HG03095 (cell line): ENCODE results near the gene PPIC.
A peak's percentile ranks its signal among the peaks of the same experiment; 100 is the strongest.
"Not testable (repeated sequence)": the region's sequence is repeated elsewhere in the genome, so short reads cannot be mapped to it uniquely, and the experiment has no call there.

Experiments
- ATAC-seq: cut with Tn5 transposase; IDR thresholded peaks from one replicate; pipeline ENCODE4 v1.9.1; 2021; ENCODE audit warnings: moderate library complexity; ENCODE audit not compliant: unreplicated experiment

The PPIC gene

DNA sequence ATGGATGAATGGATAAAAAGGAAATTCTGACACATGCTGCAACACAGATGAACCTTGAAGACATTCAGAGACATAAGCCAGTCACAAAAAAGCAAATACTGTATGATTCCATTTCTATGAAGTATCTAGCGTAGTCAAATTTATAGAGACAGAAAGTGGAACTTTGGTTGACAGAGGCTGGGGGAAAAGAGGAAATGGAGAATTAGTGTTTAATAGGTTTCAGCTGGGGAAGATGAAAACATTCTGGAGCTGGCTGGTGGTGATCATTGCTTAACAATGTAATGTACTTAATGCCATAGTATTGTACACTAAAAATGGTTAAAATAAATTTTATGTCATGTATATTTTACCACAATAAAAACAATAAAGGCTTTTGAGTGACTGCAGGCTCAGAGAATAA lies 24.2 kb downstream of the PPIC start:
- no peak for ATAC-seq

DNA sequence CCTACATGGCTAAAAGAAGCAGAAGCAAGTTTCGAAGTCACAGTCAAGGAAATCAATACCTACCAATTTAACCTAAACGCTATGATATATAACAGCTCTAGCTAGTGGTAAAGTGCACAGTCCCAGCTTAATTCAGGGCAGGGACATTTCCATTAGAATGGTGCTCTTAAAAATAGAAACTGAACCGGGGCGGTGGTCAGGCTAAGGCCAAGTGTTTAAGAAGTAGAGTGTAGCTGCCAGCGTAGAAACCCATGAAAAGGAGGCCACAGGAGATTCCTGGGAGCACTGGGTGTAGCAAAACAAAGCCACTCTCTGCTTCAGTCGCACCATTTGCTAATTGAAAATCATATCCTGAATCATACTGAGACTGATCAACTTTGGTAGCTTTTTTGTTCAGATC lies 28.8 kb downstream of the PPIC start:
- ATAC-seq, result no peak

GRCh38 chr5:123007182-123007581 lies 29.3 kb downstream of the PPIC start:
- ATAC-seq, result no peak

DNA sequence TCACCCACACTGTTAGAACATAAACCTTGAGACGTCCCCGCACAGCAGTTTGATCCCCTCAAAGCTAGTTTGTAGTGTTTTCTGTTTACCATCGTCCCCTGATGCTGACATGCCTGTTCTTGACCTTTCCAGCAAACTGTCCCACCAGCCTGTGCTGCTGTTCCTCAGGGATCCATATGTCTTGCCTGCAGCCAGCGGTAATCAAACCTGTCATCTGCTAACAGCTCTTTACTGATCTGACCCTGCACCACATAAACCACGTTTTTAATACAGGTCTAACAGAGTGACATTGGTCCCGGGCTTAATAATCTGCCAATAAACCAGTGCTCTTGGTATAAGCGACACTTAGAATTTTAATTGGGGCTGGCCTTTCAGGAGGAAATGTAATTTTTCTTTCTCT lies 34.7 kb downstream of the PPIC start:
- no peak for ATAC-seq

DNA sequence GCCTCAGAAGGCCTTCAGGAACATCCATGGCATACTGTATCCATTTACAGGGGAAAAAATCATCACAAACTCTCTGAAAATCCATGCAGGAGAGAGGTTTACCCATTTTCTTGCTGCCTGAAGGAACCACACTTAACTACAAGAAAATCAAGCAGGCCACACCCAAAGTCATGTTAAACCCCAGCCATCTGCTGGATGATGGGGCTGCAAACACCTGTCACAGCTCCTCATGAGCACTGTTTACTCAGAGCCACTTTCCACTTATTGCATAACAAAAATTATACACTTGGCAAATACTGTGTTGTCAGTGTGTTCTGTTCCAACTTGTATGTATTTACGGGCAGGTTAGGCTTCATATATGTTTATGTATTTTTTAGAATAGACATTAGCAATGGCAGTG lies 35.8 kb downstream of the PPIC start:
- ATAC-seq, result no peak

DNA sequence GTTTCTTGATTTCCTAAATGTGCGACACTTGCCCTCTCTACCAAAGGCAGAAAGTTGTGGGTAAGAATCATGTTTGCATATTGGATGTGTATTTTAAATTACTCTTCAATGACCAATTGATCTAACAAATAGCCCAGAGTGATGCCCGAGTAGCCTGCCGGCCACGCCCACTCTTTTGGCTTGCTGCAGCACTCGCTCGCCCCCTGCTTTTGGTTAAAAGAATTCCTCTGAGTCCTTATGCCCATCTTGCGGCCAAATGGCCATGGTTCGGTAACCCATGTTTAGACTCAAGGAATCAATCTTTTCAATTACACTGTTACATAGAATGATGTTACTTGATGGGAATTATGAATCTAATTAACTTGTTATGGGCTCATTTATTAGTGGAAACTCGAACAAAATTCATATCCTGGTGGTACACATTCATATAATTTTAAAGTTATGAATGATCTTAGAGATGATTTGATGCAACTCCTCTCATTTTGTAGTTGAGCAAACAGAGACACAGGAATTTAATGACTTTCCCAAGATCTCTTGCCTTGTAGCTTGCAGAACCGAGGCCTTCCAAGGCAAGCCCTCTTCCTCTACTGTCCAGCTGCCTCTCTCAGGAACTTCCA lies 36.5 kb downstream of the PPIC start:
- ATAC-seq, result peak; percentile 91

DNA sequence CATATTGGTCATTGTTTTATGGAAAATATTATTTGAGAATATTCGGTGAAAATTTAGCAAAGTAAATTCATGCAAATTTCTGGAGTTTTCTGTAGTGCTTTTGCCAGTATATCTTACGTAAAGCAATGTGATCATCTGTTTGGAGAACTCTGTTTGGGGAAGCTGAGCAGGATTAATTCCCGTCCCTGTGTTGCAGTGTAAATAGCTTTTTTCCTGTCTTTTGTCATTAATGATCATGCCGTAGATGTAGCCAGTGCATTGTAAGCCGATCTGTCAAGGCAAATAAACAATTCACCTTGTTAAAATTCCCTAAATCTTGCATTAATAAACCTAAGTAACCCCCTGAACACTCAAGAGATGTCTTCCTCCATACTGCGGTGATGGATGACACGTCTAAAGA lies 39.2 kb downstream of the PPIC start:
- ATAC-seq, result no peak

GRCh38 chr5:122996091-122996490 lies 40.4 kb downstream of the PPIC start:
- no peak for ATAC-seq

DNA sequence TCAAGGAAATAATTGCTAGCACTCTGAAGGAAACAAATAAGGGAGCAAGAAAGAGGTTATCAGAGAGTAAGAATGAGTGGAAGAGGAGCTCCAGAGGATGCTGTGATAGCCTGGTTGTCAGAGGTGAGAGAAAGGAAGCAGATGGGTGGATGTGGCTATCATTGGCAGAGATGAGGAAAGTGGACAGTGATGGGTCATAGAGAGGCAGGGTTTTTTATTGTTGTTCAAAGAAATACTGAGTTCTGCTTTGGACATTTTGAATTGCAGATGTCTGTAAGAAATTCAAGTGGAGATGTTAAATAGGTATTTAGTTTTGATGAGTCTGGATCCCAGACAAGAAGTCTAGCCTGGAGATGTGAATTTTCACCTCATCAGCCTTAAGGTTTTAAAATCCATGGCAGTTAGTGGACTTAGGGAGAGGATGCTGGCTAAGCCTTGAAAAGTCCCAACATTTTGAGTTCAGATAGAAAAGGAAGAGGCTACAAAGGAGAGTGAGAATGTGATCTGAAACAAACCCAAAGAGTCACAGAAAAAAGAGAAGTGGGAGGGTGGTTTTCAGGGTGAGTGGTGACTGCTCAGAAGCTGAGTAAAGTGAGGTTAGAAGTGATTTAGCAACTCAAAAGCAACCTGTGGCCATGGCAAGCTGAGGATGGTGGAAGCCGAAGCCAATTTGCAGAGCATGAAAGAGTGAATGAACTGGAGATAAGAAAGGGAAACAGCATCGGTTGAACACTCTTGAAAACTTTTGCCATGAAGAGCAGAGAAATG lies 50.4 kb downstream of the PPIC start:
- peak; percentile 94 for ATAC-seq

GRCh38 chr5:122985006-122985700 lies 51.4 kb downstream of the PPIC start:
- ATAC-seq, result no peak

GRCh38 chr5:122984425-122984824 lies 52.1 kb downstream of the PPIC start:
- no peak for ATAC-seq

- ATAC-seq, result no peak
These were observed 54.1 kb downstream of the PPIC start for GRCh38 chr5:122982376-122982775.

DNA sequence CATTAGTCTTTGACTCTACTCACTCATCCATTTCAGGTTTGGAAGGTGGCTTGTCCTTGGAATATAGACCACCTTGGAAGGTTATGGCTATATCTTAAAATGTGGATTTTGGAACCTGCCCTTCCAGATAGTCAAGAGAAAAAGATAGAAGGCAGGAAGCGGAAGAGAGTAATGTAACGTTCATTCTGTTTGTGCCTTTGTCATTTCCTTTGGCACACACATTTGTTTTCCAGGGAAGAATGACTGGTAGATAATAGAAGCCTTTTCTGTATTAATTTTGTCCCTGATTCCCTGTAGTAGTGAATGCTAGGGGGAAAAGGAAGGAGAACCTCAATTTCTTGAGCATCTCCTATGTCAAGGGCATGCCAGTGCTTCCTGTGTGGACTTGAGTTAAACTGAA lies 54.7 kb downstream of the PPIC start:
- no peak for ATAC-seq

- ATAC-seq, result no peak
These were observed 57.8 kb downstream of the PPIC start for GRCh38 chr5:122978644-122979297.

GRCh38 chr5:122978068-122978467 lies 58.5 kb downstream of the PPIC start:
- ATAC-seq, result no peak

DNA sequence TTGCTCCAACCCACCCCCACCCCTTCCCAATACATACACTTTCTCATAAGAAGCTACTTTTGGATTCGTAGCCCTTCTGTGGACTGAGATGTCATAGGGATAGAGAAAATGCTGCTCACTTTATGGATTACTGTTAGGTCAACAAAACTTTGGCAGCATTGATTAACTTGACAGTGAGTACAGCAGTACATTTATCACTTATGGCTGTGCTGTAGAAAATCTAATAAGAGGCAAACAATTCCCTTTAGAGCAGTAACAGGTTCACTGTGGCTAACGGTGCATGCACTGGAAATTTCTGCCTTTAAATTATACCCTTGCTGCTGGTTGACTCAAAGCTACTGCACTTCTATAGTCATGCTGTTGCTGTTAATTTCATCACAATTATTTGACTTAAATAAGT lies 59.2 kb downstream of the PPIC start:
- no peak for ATAC-seq

DNA sequence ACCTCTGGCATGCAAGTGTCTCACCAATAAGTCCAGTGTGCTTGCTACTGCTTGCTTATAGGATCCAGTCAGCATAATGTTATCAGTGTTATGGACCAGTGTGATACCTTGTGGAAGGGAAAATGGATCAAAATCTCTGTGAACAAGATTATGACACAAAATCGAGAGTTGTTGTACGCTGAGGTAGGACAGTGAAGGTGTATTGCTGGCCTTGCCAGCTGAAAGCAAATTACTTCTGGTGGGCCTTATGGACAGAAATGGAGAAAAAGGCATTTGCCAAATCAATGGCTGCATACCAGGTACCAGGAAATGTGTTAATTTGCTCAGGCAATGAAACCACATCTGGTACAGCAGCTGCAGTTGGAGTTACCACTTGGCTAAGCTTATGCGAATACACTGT lies 62.3 kb downstream of the PPIC start:
- ATAC-seq, result not testable (repeated sequence)

DNA sequence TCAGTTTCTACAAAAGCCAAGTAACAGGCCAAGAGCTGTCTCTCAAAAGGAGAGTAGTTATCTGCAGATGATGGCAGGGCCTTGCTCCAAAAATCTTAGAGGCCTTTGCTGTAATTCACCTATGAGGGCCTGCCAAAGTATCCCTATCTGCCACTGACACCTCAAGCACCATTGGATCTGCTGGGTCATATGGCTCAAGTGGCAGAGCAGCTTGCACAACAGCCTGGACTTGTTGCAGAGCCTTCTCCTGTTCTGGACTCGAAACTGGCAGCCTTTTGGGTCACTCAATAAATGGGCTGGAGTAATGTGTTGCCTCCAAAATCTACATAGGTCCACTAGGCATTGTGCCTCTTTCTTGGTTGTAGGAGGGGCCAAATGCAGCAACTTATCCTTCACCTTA lies 62.8 kb downstream of the PPIC start:
- not testable (repeated sequence) for ATAC-seq
